ENCODE results near the gene CDH9. TPM values are rescaled to one million over a fixed set of nuclear protein-coding genes. Genes with fewer than 3 reads are reported as not detected.
"Not testable (repeated sequence)": the region's sequence is repeated elsewhere in the genome, so short reads cannot be mapped to it uniquely, and the experiment has no call there.

Gene CDH9
- total RNA-seq, 1 donor from 2014 or later, result not detected

DNA sequence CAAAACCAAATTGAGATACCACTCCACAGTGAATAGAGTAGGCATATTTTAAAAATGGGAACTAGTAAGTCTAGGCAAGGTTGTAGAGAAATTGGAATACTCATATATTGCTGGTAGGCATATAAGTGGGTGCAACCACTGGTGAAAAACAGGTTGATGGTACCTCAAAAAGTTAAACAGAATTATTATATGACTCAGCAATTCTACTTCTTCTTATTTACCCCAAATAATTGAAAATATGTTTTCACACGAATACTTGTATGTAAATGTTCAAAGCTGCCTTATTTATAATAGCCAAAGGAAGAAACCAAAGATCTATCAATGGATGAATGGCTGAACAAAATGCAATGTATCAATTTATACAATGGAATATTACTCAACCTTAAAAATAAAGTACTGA, 79.1 kb downstream of the CDH9 start:
- DNase-seq (ENCODE audit: low read depth), result no peak

DNA sequence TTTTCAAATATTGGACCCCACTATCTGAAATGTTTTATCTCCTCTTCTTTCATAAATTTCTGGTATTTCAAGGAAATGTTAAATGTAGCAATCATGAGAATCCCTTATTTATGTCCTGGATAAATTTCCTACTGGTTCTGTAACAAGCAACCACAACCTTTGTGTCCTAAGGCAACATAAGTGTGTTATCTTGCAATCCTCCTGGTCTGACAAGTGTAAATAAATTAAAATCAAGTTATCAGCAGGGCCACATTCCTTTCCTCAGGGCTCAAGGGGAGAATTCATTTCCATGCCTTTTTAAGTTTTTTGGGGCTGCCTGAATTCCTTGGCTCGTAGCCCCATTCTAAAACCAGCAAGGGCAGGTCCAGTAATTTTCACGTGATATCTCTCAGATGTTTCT, 83.2 kb downstream of the CDH9 start:
- no peak for DNase-seq (ENCODE audit: low read depth)

DNA sequence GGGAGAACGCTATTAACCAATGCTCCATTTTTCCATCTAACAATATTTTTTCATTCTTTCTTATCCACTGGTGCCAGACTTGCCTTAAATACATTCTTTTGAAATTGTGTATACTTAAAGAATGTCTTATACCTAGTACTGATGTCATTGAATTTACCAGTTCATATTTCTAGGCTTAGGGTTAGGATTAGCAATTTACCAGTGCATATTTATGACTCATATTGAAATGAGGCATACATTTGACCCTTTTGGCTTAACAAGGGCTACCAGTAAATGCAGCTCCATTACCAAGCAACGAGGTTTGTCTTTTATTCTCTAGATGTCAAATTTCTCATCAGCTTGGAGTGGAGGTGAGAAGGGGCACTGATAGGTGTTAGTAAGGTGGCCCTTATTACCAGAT, 89.5 kb downstream of the CDH9 start:
- no peak for DNase-seq (ENCODE audit: low read depth)

DNA sequence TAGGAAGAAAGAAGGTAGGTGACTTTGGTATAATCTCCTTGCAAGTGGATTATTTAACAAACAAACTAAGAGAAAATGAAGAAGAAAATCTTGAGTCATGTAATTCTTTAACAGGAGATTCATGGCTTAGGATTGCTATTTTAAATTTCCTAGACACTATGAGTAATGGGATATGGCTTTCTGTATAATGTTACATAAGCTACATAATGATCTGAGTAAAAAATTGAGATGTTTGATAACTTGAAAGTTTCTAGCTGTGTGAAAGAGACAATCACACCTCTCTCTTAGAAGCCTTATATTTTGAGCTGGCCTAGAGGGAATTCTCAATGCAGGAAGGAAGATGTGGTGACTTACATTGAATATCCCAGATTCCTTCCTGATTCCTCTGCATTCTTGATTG, 92.5 kb downstream of the CDH9 start:
- no peak for DNase-seq (ENCODE audit: low read depth)

DNA sequence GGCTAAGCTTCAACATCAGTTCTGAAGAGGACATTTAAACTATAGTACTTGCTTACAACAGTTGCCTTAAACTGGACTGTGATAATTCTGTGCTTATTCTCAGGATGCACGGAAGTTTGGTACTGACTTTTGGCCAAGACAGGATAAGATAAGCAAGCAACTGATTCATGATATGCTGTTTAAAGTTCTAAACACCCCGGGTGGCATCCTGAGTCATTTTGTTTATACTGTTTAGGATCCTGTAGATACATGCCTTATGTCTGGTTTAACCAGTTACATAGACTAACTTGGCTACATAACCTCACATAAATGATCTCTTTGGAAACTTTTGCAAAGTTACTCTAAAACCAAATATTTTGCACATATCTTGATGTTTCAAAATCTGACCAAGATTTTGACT, 95.9 kb downstream of the CDH9 start:
- no peak for DNase-seq (ENCODE audit: low read depth)

DNA sequence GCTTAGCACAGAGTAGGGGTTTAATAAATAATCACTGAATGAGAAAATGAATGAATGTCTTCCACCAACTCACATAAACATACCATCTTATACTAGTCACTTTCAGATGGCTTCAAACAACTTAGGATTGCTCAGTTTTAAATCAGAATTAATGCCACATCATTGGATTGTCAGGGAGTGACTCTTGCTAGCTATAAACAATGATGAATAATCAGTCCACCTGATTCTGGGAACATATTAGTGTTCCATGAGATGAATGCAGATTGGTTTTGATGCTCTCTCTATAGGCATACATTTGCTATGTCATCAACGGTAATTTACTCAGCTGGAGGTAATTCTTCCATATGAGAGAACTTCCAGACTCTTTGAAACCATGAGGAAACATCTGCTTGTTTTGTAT, 97.4 kb downstream of the CDH9 start:
- no peak for DNase-seq (ENCODE audit: low read depth)

DNA sequence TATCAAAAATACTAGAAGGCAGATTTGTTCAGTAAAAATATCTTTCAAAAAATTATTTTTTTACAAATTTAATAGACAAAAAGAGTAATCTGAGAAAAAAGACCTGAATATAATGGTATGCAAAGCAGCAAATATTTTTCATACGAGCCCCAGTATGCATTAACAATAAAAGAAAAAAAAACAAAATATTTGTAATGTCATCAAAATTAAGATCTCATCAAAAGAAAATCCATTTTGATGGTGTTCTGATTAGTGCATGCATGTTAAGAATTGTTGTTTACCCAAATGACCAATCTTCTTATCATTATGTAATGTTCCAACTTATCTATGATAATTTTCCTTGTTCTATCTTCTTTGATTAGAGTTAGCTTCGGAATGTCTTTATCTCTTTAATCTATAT, 106.1 kb downstream of the CDH9 start:
- DNase-seq (ENCODE audit: low read depth), result no peak

DNA sequence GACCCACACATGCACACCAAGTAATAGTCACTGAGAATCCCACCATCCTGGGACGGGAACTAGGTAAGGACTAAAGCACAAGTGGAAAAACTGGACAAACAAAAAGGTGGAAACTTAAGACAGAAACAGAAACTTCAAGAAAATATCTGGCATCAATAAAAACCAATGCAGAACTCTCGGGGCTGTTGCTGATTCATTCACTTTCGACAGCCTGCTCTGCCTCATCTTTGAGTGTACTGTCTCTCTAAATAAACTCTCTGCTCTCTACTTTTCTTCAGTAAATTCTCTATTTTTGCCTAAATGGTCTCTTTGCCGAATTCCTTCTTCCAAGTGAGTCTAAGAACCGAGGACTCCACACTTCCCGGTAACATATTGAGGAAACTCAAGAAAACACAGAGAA, 116.9 kb downstream of the CDH9 start:
- no peak for DNase-seq (ENCODE audit: low read depth)

DNA sequence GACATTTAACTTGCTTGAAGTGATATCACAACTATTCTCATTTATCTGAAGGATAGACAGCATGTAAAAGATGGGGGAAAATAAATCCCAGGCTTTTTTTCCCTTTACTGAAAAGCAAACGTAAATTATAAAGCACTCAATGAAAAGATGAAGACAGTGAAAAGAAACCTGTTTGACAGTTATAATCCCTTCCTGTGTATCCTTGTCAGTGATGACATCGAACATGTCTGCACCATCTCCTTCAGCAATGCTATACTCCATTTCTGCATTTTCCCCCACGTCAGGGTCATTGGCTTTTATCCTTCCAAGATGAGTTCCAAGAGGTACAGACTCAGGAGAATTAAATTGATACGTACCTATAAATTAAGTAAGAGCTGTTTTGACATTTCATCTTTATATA, 134.9 kb downstream of the CDH9 start:
- DNase-seq (ENCODE audit: low read depth), result no peak

DNA sequence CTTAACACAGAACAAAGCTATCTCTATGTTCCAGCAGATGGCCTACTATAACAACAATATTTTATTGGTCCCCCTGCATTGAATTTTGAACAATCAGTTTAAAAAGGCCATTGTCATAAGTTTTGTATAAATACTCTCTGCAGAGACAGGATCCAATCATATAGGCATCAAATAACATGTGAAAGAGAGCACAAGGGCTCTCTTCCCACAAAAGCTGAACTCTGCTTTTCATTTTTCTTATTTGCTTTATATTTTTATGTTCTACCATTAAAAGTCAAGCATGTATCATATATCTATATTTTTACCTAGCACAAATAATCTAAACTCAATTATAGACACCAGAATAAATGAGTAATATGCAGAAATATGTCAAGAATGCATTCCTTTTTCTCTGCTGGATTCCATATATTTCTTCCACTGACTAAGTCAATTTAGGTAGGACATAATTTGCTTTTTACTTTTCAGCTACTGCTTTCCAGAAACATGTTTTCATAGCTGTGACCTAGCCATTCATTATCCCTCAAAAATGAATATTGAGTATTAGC, 143.6 kb downstream of the CDH9 start:
- DNase-seq (ENCODE audit: low read depth), result no peak

DNA sequence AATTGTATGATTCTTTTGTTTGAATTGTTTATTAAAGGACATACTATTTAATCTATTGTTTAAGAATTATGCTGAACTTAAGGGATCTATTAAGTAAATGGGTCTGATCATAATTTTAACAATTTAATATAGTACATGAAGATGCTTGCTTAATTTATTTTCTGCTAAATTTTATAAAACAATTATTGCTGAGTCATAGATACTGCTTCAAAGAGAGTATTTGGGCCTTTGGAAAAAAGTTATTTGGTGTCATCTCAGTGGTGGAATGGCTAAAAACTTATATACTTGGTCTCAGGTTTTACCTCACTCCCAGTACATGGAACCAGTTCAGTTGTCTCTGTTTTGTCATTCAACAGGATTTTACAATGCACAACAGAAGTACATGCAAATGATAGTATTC, 145.3 kb downstream of the CDH9 start:
- no peak for DNase-seq (ENCODE audit: low read depth)

DNA sequence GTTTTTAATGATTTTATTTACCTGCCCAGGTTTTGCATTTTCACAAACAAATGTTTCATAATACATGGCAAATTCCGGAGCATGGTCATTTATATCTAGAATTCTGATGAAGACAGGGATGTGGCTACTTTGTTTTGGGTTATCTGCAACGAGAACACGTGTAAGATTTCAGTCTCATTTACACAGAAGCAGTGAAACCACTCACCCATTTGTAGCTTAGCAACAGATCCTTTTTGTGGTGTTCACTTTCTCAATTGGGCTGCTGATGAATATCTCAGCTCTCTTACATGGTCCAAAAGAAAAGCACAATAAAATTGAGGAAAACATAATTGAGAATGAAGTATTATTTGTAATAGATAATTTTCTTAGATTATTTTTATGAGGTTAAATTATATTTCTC, 148.6 kb downstream of the CDH9 start:
- peak; percentile 5 for DNase-seq (ENCODE audit: low read depth)

DNA sequence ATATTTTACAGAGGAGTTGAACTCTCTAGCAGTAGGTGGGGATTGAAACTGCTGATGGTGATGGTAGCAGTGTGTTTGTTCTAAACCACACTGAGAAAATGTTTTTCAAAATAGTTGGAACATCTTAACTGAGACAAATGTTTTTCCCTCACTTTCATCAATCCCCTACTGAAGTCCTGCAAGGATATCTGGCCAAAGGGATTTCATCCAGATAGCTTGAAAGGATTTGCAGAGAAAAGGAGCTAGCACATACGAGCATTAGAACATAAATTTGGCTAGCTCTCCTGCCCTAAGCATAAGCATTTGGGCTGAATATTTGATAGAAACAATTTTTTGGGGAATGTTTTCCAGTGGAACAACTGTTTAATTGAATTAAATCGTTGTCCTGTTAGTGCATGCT, 153.9 kb downstream of the CDH9 start:
- DNase-seq (ENCODE audit: low read depth), result no peak

DNA sequence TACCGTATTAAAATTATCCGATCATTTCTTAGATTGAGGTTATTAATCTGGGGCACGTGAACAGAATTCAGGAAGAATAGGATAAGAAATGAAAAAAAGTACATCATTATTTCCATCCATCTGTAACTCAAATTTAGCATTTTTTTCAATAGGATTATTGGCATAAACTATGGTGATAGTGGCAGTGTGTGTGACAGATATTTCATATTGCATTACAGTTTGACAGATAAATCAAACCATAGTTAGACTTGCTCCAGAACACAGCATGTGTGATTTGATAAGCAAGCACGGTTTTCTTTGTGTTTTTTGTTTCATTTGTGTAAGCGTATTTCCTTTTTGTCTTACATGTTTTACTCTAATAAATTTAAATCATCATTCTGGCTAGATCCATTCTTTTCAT, 155.0 kb downstream of the CDH9 start:
- no peak for DNase-seq (ENCODE audit: low read depth)

DNA sequence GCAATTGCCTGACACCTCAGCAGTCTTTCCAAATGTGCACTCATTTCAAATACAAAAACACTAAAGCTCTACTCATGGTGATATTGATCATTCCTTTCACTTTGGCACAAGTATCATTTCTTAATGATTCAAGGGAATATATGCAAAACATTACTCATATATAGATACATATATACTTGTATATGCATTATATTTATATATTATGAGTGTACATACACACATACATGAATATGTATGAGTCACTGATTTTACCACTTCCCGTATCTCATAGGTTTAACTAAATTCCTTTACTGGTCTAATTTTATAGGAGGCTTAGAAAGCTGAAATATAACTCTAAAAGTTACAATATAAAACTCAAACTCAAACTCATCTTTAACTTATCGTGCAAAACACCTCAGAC, 156.5 kb downstream of the CDH9 start:
- no peak for DNase-seq (ENCODE audit: low read depth)

DNA sequence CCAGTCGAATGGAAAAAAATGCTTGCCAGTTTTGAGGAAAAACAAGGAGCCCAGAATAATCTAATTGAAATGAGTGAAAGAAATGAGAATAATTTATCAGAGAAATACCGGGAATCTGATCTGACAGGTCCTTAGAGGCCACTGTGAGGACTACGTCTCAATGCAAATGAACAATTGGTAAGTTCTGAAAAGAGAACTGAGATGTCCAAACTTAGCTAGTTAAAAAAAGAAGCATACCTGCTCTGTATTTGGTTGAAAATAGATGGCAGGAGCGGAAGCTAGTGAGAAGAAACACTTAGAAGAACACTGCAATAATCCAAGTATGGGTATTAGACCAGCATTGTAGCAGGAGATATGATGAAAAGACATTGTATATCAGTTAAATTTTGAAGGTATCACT, 161.2 kb downstream of the CDH9 start:
- no peak for DNase-seq (ENCODE audit: low read depth)

DNA sequence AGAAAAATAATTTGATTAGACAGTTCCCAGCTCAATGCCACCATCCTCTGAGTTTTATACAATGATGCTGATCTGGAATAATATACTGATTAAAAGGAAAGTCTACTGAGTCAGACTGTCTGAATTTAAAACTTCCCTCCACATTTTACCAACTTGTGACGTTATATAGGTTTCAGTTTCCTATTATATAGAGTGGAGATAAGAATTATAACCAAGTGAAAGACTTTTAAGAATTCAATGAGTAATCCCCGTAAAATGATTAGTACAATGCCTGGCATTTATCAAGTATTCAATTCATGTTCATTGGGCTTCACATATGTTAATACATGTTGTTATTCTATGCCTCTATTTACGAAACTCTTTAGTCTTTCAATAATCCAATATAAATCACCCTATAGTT, 166.0 kb downstream of the CDH9 start:
- DNase-seq (ENCODE audit: low read depth), result no peak

DNA sequence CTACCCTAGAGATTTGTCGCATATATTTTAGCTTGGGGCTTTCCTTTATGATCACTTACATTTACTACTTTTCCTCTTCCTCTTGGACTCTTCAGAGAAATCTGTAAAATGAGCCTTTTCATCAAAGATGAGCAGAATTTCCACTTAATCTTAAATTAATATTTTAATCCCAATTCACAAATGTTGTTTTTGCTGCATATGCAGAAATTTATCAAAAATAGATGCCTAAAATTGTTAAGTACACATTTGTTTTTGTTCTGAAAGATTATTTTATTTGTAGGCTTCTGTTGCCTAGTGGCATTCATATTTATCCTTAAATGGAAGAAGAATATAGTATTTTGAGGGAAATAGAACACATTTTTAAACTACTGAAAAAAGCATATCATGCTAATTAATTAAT, 168.6 kb downstream of the CDH9 start:
- no peak for DNase-seq (ENCODE audit: low read depth)

DNA sequence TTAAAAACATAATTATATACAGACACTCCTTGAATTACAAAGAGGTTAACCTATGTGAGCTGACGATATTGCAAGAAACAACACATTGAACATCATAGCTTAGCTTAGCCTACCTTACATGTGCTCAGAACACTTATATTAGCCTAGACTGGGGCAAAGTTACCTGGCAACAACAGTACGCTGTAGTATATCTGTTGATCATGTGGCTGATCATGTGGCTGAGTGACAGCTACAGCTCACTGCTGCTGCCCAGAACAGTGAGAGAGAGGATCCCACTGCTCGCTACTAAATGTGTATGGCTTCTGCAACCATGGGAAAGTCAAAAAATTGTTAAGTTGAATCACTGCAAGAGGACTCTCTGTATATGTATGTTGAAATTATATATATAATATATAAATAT, 169.9 kb downstream of the CDH9 start:
- no peak for DNase-seq (ENCODE audit: low read depth)

DNA sequence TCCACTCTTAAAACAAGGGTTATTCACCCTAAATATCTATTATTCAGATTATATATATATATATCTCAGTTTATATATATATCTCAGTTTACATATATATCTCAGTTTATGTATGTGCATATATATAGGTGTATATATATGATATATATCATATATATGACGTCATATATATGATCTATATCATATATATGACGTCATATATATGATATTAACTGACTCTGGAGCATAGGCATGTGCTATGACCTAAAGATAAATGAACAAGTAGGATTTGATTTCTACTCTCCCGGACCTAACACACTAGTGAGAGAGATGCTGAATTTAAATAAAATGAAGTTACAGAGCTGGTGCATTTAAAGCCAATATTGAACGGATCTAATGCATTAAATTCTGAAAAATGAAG, 174.3 kb downstream of the CDH9 start:
- no peak for DNase-seq (ENCODE audit: low read depth)

DNA sequence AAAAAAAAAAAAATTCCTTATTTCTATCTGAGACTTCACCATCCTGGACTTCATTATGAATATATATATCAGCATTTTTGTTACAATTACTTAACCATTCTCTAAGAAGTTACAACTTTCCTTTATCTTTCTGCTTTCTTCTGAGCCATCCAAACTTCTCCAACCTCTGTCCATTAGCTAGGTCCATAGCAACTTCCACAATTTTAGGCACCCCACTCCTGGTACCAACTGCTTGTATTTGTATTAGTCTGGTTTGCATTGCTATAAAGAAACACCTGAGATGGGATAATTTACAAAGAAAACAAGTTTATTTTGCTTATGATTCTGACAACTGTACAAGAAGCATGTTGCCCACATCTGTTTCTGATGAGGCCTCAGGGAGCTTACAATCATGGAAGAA, 182.1 kb downstream of the CDH9 start:
- no peak for DNase-seq (ENCODE audit: low read depth)

DNA sequence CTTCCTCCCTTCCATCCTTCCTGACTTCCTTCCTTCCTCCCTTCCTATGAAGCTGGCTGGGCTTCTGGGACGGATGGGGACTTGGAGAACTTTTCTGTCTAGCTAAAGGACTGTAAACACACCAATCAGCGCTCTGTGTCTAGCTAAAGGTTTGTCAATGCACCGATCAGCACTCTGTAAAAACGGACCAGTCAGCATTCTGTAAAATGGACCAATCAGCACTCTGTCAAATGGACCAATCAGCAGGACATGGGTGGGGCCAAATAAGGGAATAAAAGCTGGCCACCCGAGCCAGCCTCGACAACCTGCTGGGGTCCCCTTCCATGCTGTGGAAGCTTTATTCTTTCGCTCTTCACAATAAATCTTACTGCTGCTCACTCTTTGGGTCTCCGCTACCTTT, 185.9 kb downstream of the CDH9 start:
- DNase-seq (ENCODE audit: low read depth), result not testable (repeated sequence)

DNA sequence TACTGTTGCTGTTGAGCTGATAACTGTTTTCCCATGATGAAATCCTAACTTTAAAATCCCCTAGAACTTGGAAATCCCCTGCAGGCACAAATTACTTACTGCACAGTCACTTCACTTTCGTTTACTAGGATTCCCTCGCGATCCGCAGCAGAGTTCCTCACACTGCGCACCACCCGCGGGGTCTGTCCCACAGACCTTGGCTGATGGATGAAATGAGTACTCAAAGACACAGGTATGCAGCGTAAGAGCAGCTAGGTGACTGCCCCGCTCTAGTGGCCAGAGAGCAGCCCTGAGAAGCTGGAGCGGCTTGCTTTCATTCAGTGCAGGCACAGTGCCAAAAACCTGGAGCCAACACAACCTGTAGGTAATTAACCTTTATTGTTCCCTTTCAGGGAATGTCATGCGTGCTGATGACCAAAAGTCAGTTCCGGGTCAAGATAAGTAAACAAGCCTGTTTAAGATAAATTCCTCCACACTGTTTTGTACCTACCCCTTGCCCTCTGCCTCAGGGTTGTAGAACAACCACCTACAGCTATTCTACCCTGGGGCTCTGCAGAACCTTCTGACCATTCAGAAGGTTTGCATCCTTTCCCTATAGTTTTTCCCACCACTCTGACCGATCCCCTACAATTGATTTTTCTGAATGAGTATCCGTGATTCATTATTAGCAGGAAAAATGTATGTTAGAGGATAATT, 191.2 kb downstream of the CDH9 start:
- DNase-seq (ENCODE audit: low read depth), result no peak

DNA sequence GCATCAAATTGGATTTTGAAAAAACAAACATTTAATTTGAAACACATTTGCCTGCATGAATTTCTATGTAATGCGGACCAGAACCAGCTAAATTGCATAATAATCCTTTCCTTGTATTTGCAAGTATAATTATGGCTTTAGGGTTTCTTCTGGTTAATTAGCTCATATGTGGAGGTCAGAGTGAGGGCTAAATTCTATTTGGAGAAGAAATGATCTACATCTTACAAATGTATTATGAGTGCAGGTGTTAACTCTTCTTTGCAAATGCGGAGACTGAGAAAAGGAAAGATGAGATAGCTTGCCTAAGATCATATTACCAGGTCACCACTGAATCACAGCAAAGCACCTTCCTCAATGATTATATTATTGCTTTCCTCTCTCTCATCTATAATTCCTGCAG, 194.7 kb downstream of the CDH9 start:
- no peak for DNase-seq (ENCODE audit: low read depth)

Data from myocyte (in vitro differentiated cells).